ENCODE measurements around the gene SLC25A25. TPM values are rescaled to one million over a fixed set of nuclear protein-coding genes. Genes with fewer than 3 reads are reported as not detected.
A peak's percentile ranks its signal among the peaks of the same experiment; 100 is the strongest.
"Not testable (repeated sequence)": the region's sequence is repeated elsewhere in the genome, so short reads cannot be mapped to it uniquely, and the experiment has no call there.

The SLC25A25 gene
- total and polyA plus RNA-seq, 8 donors = 7.9 to 37.1 (median 13.6) TPM

GRCh38 chr9:128043467-128043868, 24.6 kb upstream of the SLC25A25 start:
- Histone ChIP-seq H3K36me3 (no peaks in the 10 kb centered on the region), H3K4me1 (peaks cover 0 to 7% (median 0%) of the 10 kb centered on the region in 4 donors), H3K27ac (no peak overlapping the region), H3K9me3 (no peaks in the 10 kb centered on the region), H3K27me3 (no peaks in the 10 kb centered on the region), H3K4me3 (no peak overlapping the region)
- WGBS, 5 donors = 53 to 68% (median 62%) methylated on average over 6 to 7 of the region's 7 CpGs
- intact Hi-C loops (cut with DNase I; ENCODE audit: low total_unique reads) = no loop called here
- no peak for DNase-seq
- TF ChIP-seq CTCF (IDR thresholded peaks at IDR 0.05) (no peak), EP300 (IDR thresholded peaks at IDR 0.05) (no peak), POLR2A (IDR thresholded peaks at IDR 0.05) (no peak), POLR2AphosphoS5 (IDR thresholded peaks at IDR 0.05) (no peak)

- H3K27ac ChIP-seq; DNase-seq; H3K4me1 ChIP-seq; H3K4me3 ChIP-seq; H3K9me3 ChIP-seq; intact Hi-C loops (cut with DNase I; ENCODE audit: low total_unique reads); H3K27me3 ChIP-seq; H3K36me3 ChIP-seq: not testable (repeated sequence)
- 79 to 94% (median 92%) methylated on average over 6 of the region's 6 CpGs for WGBS, 5 donors
Observed at GRCh38 chr9:128045409-128045808, 22.6 kb upstream of the SLC25A25 start.

GRCh38 chr9:128045831-128046230, 22.2 kb upstream of the SLC25A25 start:
- Histone ChIP-seq H3K9me3 (no peaks in the 10 kb centered on the region), H3K27ac (no peak overlapping the region), H3K4me3 (no peak overlapping the region), H3K27me3 (no peaks in the 10 kb centered on the region), H3K4me1 (peaks cover 0 to 7% (median 3%) of the 10 kb centered on the region in 4 donors), H3K36me3 (no peaks in the 10 kb centered on the region)
- WGBS, 5 donors = 45 to 90% (median 84%) methylated on average over 1 of the region's 1 CpG
- intact Hi-C loops (cut with DNase I; ENCODE audit: low total_unique reads) = no loop called here
- DNase-seq = peak in 1 of 2 donors; percentile 77
- no peak for TF ChIP-seq CTCF (IDR thresholded peaks at IDR 0.05)
- TF ChIP-seq EP300 (IDR thresholded peaks at IDR 0.05) = no peak
- TF ChIP-seq POLR2A (IDR thresholded peaks at IDR 0.05) = no peak
- no peak for TF ChIP-seq POLR2AphosphoS5 (IDR thresholded peaks at IDR 0.05)

- WGBS, 5 donors = 79 to 90% (median 84%) methylated on average over 6 of the region's 6 CpGs
- intact Hi-C loops (cut with DNase I; ENCODE audit: low total_unique reads) = no loop called here
- no peak for DNase-seq
- Histone ChIP-seq H3K9me3 (no peaks in the 10 kb centered on the region), H3K4me1 (peaks cover 0 to 7% (median 6%) of the 10 kb centered on the region in 4 donors), H3K36me3 (no peaks in the 10 kb centered on the region), H3K27me3 (no peaks in the 10 kb centered on the region), H3K27ac (no peak overlapping the region), H3K4me3 (no peak overlapping the region)
- TF ChIP-seq CTCF (IDR thresholded peaks at IDR 0.05) (no peak), POLR2A (IDR thresholded peaks at IDR 0.05) (no peak), POLR2AphosphoS5 (IDR thresholded peaks at IDR 0.05) (no peak), EP300 (IDR thresholded peaks at IDR 0.05) (no peak)
Observed at GRCh38 chr9:128047231-128047630, 20.8 kb upstream of the SLC25A25 start.

- Histone ChIP-seq H3K9me3 (no peaks in the 10 kb centered on the region), H3K4me1 (peaks cover 0 to 7% (median 6%) of the 10 kb centered on the region in 4 donors), H3K27me3 (no peaks in the 10 kb centered on the region), H3K4me3 (no peak overlapping the region), H3K36me3 (no peaks in the 10 kb centered on the region), H3K27ac (no peak overlapping the region)
- intact Hi-C loops (cut with DNase I; ENCODE audit: low total_unique reads) = no loop called here
- TF ChIP-seq POLR2A (IDR thresholded peaks at IDR 0.05) (no peak), EP300 (IDR thresholded peaks at IDR 0.05) (no peak)
- no peak for DNase-seq
Observed at GRCh38 chr9:128048663-128049062, 19.4 kb upstream of the SLC25A25 start.
